Panc1 (cell line): ENCODE results near the gene SAMD4A. TPM values are rescaled to one million over a fixed set of nuclear protein-coding genes. Genes with fewer than 3 reads are reported as not detected.

ENCODE experiments used
- ATAC-seq: fragments of 200-7000 bp; cut with Tn5 transposase; 2 replicates; pipeline ENCODE4 v1.9.1; 2020; ENCODE audit warnings: mild to moderate bottlenecking, moderate library complexity
- BruUV-seq: library from RNA; stranded (reverse); fragments of 400-500 nt; replicated peaks from 2 replicates; lab custom pipeline; 2021; lab: Mats Ljungman, UMichigan
- CTCF ChIA-PET: fragments of 300-600 bp; sonication (Branson Sonifier 250); formaldehyde crosslinking; loops from one replicate; lab custom pipeline; 2022; ENCODE audit warnings: antibody characterized with exemption; lab: Charles Lee
- POLR2A ChIA-PET: fragments of 300-600 bp; sonication (Branson Sonifier 250); formaldehyde crosslinking; loops from one replicate; lab custom pipeline; 2022; ENCODE audit warnings: antibody characterized with exemption; lab: Charles Lee
- DNase-seq: peaks from one replicate; pipeline ENCODE4 v3.0.0-alpha.2; 2010; ENCODE audit warnings: low read depth, low spot score
- H3K27ac ChIP-seq: 2 replicates; pipeline ENCODE4 v1.5.1; 2011; ENCODE audit warnings: mild to moderate bottlenecking, low read length, inconsistent platforms
- H3K27me3 ChIP-seq: fragments of 200-500 bp; sonication (Bioruptor generic); 2 replicates; pipeline ENCODE4 v1.6.0; 2014; ENCODE audit warnings: low read length, inconsistent platforms; ENCODE audit not compliant: control insufficient read depth, insufficient read depth
- H3K36me3 ChIP-seq: fragments of 200-500 bp; sonication (Bioruptor generic); 2 replicates; pipeline ENCODE4 v1.5.1; 2014; ENCODE audit warnings: inconsistent platforms, mild to moderate bottlenecking, low read length, moderate library complexity; ENCODE audit not compliant: control insufficient read depth, insufficient read depth
- H3K4me1 ChIP-seq: 2 replicates; pipeline ENCODE4 v1.5.1; 2011; ENCODE audit warnings: inconsistent platforms, mild to moderate bottlenecking, low read length, moderate library complexity; ENCODE audit not compliant: control insufficient read depth, insufficient read depth
- H3K4me3 ChIP-seq, 2 experiments: 2 replicates each; pipeline ENCODE4 v1.5.1; 2011 to 2012; ENCODE audit warnings: low read depth in 2 of 2, low read length in 2 of 2, mild to moderate bottlenecking in 2 of 2, inconsistent platforms in 1 of 2, moderate library complexity in 1 of 2
- H3K9me3 ChIP-seq: fragments of 200-500 bp; sonication (Bioruptor generic); 2 replicates; pipeline ENCODE4 v1.5.1; 2014; ENCODE audit warnings: low read depth, mild to moderate bottlenecking, inconsistent platforms, low read length, moderate library complexity; ENCODE audit not compliant: control insufficient read depth, insufficient read depth
- CTCF ChIP-seq: fragments of 450-650 bp; IDR thresholded peaks from 2 replicates; pipeline ENCODE4 v1.5.1; 2017; ENCODE audit warnings: mild to moderate bottlenecking
- POLR2AphosphoS5 ChIP-seq: IDR thresholded peaks from 2 replicates; pipeline ENCODE4 v1.6.1; 2012; ENCODE audit warnings: mild to moderate bottlenecking, low read depth, low read length, moderate library complexity
- REST ChIP-seq, 2 experiments: IDR thresholded peaks; 2 replicates each; pipeline ENCODE4 v1.6.1; 2011 to 2012; ENCODE audit warnings: low read depth in 2 of 2, control low read depth in 1 of 2, low read length in 1 of 2, mild to moderate bottlenecking in 1 of 2, moderate library complexity in 1 of 2; ENCODE audit not compliant: insufficient read depth in 1 of 2
- SIN3A ChIP-seq: IDR thresholded peaks from 2 replicates; pipeline ENCODE4 v1.6.1; 2012; ENCODE audit warnings: low read depth, mild to moderate bottlenecking, low read length, moderate library complexity, borderline replicate concordance; ENCODE audit not compliant: insufficient read depth
- TCF7L2 ChIP-seq: IDR thresholded peaks from 2 replicates; pipeline ENCODE4 v1.6.1; 2011; ENCODE audit warnings: mild to moderate bottlenecking, low read depth, low read length, inconsistent platforms
- in situ Hi-C: cut with HindIII; loops from 2 replicates; pipeline ENCODE4 v1.10.0; 2016; ENCODE audit warnings: low sequenced_read_pairs, low pct_unique_long_range_greater_than_20kb
- intact Hi-C: fragments of 100-400 bp; cut with micrococcal nuclease; formaldehyde crosslinking; loops from one replicate; pipeline ENCODE4 v1.10.0; 2022; ENCODE audit not compliant: unreplicated experiment
- total RNA-seq: library from RNA; stranded (reverse); gene quantifications from one replicate; pipeline ENCODE4 v1.2.1, GENCODE V29; 2021; ENCODE audit not compliant: unreplicated experiment

SAMD4A gene
- total RNA-seq, 1 experiment from 2014 or later: 15.2 TPM

- intact Hi-C loops: no loop called here
- POLR2A ChIA-PET: no interaction called here
These were observed 170.3 kb downstream of the SAMD4A start for GRCh38 chr14:54737132-54737711.

GRCh38 chr14:54738009-54738408 is 171.1 kb downstream of the SAMD4A start:
- intact Hi-C loops (no loop called here), in situ Hi-C loops (no loop called here)
- no TSS peak for BruUV-seq
- Histone ChIP-seq H3K27ac (no peak overlapping the region), H3K4me1 (no peaks in the 10 kb centered on the region), H3K36me3 (no peaks in the 10 kb centered on the region), H3K4me3 (no peak overlapping the region), H3K27me3 (no peaks in the 10 kb centered on the region), H3K9me3 (no peaks in the 10 kb centered on the region)
- DNase-seq (no peak), ATAC-seq (no peak)
- POLR2A ChIA-PET: no interaction called here
- TF ChIP-seq POLR2AphosphoS5 (no peak), TCF7L2 (no peak), CTCF (no peak), SIN3A (no peak)
- CTCF ChIA-PET: no interaction called here

More at GRCh38 chr14:54737132-54737711, 170.3 kb downstream of the SAMD4A start:
- no peak overlapping the region for H3K27ac ChIP-seq
- in situ Hi-C loops: no loop called here
- no TSS peak for BruUV-seq
- TF ChIP-seq TCF7L2: no peak
- TF ChIP-seq CTCF: no peak
- TF ChIP-seq SIN3A: no peak
- no peak for TF ChIP-seq REST (IDR thresholded peaks at IDR 0.05; ENCODE audit: insufficient read depth in 1 of 2, low read depth in 2 of 2, low read length in 1 of 2)
- TF ChIP-seq POLR2AphosphoS5: no peak
- ATAC-seq: no peak
- H3K36me3 ChIP-seq: no peaks in the 10 kb centered on the region
- H3K9me3 ChIP-seq: no peaks in the 10 kb centered on the region
- CTCF ChIA-PET: no interaction called here
- no peak for DNase-seq
- H3K27me3 ChIP-seq: no peaks in the 10 kb centered on the region
- H3K4me3 ChIP-seq: no peak overlapping the region
- no peaks in the 10 kb centered on the region for H3K4me1 ChIP-seq
